Kidney epithelial cell (primary cell): ENCODE data around the gene GLDN. TPM values are rescaled to one million over a fixed set of nuclear protein-coding genes. Genes with fewer than 3 reads are reported as not detected.

Experiments
- DNase-seq: peaks from one replicate; pipeline ENCODE4 v3.0.0-alpha.2; 2010; ENCODE audit warnings: low read depth
- H3K27me3 ChIP-seq: 2 replicates; pipeline ENCODE4 v1.6.0; 2011; ENCODE audit warnings: low read length; ENCODE audit not compliant: control insufficient read depth, insufficient read depth
- H3K36me3 ChIP-seq: 2 replicates; pipeline ENCODE4 v1.5.1; 2011; ENCODE audit warnings: low read length; ENCODE audit not compliant: control insufficient read depth, insufficient read depth
- H3K4me3 ChIP-seq: 2 replicates; pipeline ENCODE4 v1.5.1; 2011; ENCODE audit warnings: low read depth, mild to moderate bottlenecking, control low read depth, low read length
- CTCF ChIP-seq: IDR thresholded peaks from 2 replicates; pipeline ENCODE4 v1.5.1; 2011; ENCODE audit warnings: mild to moderate bottlenecking, moderate library complexity, low read length, control low read depth, inconsistent platforms; ENCODE audit not compliant: insufficient read depth, poor library complexity, severe bottlenecking
- total RNA-seq: library from RNA; depleted of rRNA; stranded (reverse); fragments of >200 nt; gene quantifications from 2 replicates; pipeline ENCODE4 v1.2.3, GENCODE V29; 2015

Gene GLDN
- total RNA-seq, 1 donor from 2014 or later: not detected

- no peak for TF ChIP-seq CTCF
- Histone ChIP-seq H3K4me3 (no peak overlapping the region), H3K27me3 (no peaks in the 10 kb centered on the region), H3K36me3 (no peaks in the 10 kb centered on the region)
- no peak for DNase-seq
These were observed 27.7 kb upstream of the GLDN start for GRCh38 chr15:51313644-51314280.

DNA sequence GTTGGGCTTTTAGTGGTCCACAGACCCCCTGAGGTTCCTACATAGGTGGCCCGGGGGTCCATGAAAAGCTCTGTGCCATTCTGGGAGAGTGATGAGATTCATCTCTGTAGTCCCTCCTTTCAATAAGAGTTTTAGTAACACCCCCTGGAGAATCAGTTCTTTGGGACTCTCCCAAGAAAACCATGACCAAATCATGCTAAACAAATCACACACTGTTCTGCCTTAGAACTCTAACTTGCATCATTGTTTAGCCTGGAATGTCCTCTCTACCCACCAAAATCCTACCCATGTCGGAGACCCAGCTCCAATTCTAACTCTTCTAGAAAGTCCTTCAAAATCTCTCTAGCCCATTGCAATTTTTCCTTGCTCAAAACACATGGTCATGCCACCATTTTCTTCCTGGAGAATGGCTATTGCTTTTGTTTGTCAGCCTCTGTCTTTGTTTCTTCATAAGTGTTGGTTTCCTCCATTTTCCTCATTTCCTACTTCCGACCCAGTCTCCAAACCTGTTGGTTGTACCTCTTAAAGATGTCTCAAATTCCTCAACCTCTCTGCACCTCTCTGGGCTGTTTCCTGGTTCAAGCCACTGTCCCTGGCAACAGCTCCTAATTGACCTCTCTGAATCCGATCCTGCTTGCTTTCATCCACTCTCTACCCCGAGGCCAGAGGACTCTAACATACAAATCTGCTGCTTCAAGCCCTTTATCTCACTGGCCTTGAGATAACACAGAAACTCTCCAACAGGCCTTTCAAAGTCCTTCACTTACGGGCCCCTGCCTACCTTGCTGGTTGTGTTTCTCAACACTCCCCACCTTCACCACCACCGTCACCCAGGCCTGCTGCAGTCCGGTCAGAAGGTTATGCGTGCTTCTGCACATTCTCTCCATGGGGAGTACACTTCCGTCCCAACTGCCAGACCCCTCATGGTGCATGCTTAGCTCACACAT is 26.8 kb upstream of the GLDN start:
- no peaks in the 10 kb centered on the region for H3K27me3 ChIP-seq
- DNase-seq: no peak
- TF ChIP-seq CTCF: no peak
- H3K36me3 ChIP-seq: no peaks in the 10 kb centered on the region
- no peak overlapping the region for H3K4me3 ChIP-seq

DNA sequence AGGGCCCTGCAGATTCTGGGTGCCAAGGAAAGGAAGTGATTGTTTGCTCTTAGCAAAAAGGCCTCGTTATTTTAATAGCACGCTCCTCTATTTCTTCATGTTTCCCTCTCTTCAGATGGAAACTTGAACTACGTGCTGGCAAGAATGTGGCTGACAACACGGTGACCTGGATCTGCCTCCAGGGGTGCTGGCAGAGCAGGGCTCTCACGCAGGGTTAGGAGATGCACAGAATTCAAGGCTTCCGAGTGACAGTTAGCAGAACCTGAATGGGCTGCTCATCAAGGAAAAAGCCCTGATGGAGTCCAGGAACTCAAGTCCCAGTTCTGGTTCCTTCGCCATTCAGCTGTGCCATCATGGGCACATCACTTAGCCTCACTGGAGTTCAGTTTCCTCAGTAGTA is 25.7 kb upstream of the GLDN start:
- no peak for TF ChIP-seq CTCF
- Histone ChIP-seq H3K4me3 (no peak overlapping the region), H3K27me3 (no peaks in the 10 kb centered on the region), H3K36me3 (no peaks in the 10 kb centered on the region)
- DNase-seq: no peak

GRCh38 chr15:51316636-51317035 is 24.8 kb upstream of the GLDN start:
- no peak overlapping the region for H3K4me3 ChIP-seq
- no peaks in the 10 kb centered on the region for H3K36me3 ChIP-seq
- H3K27me3 ChIP-seq: no peaks in the 10 kb centered on the region
- no peak for DNase-seq
- no peak for TF ChIP-seq CTCF

- TF ChIP-seq CTCF: no peak
- H3K4me3 ChIP-seq: no peak overlapping the region
- H3K27me3 ChIP-seq: no peaks in the 10 kb centered on the region
- DNase-seq: no peak
- no peaks in the 10 kb centered on the region for H3K36me3 ChIP-seq
These were observed 22.9 kb upstream of the GLDN start for GRCh38 chr15:51318382-51319150.
